NOMO-1 treated with DMSO at 0.1 percent for 48 hours (cell line): ENCODE measurements around the gene LIN54.
"Not testable (repeated sequence)": the region's sequence is repeated elsewhere in the genome, so short reads cannot be mapped to it uniquely, and the experiment has no call there.

Experiments
- DNase-seq: peaks from one replicate; lab custom pipeline; 2025; ENCODE audit not compliant: unreplicated experiment; lab: John Stamatoyannopoulos, UW

LIN54 gene

DNA sequence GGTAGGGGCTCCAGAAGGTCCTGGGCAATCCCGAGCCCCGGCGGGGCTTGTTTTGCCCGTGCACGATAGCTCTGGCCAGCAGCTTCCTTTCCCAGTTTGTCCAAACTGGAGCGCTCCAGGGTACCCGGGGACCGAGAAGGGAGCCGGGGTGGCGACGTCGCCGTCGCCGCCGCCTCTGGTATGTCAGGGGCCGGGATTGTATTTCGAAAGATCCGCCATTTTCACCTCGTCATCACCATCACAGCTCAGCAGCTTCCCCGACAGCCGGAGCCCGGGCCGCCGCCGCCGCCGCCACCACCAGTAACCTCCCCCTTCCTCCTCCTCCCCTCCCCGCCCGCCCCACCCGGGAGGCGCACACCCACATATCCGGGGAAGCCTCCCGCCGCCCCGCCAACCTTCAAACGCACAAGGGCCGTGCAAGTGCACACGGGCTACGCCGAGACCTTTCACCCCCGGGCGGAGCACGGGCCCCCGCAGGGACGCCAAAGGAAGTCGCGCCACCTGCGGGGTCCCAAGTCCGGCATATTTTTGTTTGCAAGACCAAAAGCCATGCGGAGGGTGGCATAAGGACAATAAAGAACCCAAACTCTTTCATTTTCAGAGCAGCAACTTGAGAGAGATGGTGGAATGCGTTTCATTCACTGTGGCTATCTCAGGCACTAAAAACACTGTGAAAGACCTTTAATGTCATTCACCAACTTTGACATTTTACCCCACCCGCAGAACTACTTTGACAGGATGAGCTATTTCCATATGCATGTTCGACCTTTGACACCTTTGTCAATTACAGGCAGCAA, at the start of gene LIN54:
LIN54 (minus strand) TSS at position 302 of the 797 bp plus-strand sequence. CDS start 25,979 bp downstream, outside the sequence.
- DNase-seq, result peak; percentile 82

DNA sequence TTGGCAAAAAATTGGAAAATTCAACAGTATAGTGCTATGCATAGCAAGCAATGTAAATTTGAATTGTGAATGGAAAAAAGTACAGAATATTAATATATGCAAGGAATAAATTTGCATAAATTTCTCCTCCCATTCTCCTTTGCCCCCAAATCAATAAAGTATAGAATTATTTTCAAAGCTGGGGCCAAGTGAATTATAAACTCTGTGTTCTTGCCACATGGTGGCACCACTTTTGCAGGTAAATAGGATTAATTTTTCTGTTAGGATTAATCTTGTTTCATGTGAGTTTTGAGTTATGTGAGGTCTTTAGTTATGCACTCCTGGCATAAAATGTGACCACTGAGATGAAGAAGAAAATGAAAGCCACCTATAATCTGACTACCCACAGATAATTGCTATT, 44.3 kb upstream of the LIN54 start:
- peak; percentile 23 for DNase-seq

DNA sequence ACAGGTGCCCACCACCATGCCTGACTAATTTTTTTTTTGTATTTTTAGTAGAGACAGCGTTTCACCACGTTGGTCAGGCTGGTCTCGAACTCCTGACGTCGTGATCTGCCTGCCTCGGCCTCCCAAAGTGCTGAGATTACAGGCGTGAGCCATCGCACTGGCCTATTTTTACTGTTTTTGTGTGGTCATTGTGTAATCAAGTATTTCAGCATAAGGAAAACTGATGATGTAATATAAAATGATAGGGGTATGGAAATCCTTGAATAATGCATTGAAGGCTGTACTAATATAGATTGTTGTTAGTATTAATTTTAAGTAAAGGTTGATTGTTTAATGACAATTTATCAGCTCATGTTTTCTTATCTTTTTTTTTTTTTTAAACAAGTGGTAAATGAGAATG, 38.2 kb upstream of the LIN54 start:
- not testable (repeated sequence) for DNase-seq

DNA sequence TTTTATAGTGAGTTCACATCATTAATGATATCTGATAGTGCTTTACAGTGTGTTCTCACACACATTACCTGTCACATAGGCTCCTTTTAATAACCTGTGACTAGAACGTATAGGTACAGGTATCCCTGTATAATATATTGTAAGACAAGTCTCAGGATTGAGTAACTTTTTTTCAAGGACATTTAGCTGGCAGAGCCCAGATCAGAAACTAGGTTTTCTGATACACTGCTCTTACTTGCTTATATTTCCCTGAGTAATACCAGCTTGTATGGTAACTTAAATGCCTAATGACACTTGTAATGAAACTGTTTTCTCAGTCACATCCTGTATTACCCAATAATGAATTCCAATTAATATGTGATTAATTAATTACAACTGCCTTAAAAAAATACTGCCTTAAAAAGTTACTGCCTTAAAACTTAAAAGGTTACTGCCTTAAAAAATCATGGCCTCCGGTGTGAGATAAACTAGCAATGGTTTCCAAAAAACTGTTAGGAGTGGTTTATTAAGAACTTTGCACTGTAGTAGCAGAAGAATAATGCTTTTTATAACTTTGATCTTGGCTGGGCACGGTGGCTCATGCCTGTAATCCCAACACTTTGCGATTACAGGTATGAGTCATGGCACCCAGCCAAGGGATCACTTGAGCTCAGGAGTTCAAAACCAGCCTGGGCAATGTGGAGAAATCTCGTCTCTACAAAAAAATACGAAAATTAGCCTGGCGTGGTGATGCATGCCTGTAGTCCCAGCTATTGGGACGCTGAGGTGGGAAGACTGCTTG, 36.3 kb upstream of the LIN54 start:
- DNase-seq, result no peak

DNA sequence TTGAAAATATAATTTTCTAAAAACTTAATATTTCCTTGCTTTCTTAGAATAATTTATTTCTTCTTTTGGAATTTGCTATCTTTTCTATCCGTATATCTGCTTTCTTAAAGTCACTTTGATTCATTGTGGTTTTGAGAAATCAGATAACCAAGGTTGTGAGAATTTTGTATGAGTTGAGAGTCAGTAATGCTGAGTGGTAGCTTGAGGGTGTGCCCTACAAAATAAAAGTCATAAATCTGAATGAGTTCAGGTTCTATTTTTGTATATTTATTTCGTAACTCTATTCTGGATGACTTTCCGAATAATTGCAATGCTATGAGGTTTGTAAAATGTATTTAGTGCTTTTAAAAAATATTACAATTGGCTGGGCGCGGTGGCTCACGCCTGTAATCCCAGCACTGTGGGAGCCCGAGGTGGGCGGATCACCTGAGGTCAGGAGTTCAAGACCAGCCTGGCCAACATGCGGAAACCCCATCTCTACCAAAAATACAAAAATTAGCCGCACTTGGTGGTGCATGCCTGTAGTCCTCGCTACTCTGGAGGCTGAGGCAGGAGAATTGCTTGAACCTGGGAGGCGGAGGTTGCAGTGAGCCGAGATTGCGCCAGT, 33.3 kb upstream of the LIN54 start:
- DNase-seq, result peak; percentile 87

DNA sequence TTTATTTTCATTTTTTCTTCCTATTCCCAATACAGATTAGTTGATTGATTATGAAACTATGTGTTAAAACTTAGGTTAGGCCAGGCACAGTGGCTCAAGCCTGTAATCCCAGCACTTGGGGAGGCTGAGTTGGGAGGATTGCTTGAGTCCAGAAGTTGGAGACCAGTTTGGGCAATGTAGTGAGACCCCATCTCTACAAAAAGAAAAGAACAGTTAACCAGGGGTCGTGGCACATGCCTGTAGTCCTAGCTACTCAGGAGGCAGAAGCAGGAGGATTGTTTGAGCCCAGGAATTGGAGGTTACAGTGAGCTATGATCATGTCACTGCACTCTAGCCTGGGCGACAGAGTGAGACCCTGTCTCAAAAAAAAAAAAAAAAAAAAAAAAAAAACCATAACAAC, 32.5 kb upstream of the LIN54 start:
- not testable (repeated sequence) for DNase-seq

DNA sequence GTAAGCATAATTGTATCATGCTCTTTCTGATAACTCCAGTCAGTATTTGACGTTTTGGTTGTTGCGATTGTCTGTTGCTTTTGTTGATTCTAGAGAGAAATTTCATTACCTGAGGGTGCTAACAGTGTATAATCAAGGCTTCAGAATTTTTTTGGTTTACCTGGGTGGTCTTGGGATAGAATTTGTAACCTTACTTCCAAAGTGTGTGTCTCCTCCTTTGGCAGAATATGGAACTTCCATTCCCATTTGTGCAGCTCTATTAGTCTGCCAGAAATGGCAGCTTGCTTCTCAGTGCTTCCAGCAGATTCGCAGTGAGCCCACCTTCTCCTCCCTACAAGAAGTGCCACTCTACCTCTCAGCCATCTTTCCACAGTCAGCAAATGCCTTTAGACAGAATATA, 29.6 kb upstream of the LIN54 start:
- DNase-seq, result no peak

DNA sequence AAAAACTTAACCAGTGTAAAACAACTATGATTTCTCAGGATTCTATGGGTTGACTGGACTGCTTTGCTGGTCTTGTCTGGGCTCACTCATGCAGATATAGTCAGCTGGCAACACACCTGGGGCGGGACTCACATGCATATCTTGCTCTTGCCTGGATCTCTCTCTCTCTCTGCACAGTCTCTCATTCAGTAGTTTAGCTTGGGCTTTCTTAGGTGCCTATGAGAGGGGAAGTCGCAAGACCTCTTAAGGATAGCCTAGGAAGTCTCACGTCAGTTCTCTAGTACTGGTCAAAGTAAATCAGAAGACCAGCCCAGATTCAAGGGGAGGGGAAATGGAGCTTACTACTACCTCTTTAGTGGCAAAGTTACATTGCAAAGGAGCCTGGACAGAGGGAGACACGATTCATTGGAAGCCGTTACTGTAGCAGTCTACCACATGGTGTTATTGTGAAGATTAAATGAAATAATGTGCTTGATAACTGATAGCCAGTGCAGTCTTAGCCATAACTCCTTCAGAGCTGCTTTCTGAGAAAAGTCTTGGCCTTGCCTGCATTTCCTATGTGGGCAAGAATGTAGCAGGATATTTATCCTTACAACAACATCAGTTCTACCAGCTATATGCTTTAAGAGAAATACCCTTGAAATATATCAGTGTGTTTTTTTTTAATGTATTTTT, 26.5 kb upstream of the LIN54 start:
- peak; percentile 83 for DNase-seq

DNA sequence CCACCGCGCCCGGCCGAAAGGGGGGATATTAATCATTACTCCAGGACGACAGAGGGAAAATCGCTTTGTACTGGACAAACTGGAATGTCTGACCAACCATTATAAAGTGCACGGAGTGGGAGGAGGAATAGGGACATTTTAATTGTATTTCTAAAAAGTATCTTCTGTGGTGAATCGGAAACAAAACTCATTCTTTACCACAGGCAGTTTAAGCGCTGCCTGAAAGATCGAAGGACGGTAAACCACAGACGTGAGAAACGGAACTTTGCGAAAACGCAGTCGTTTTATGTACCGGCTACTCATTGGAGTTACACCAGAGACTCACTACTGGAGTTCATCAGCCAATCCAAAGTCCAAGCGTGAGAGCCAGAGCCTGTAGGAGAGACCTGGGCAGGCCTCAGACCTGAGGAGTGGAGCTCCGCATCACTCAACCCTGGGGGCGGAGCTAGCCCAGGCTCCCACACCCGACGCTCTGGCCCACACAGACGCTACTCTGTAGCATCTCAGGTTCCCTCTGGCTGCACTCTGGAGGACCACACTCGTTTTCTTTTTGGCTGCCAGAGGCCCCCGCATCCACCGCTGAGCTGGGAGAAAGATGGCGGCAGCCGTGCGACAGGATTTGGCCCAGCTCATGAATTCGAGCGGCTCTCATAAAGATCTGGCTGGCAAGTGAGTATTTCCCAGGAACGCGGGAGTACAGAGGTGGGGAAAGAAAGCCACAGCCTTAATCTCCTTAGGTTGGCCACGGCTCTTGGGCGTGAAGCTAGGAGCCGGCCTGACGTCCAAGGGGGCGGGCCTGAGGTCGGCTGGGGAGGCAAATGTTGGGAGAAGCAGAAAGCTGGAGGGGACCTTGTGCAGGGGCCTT, 24.2 kb upstream of the LIN54 start, which contains the start of gene COPS4:
COPS4 (plus strand) TSS at position 554 of the 865 bp plus-strand sequence; CDS start at position 596, 42 bp downstream.
- peak; percentile 100 for DNase-seq

DNA sequence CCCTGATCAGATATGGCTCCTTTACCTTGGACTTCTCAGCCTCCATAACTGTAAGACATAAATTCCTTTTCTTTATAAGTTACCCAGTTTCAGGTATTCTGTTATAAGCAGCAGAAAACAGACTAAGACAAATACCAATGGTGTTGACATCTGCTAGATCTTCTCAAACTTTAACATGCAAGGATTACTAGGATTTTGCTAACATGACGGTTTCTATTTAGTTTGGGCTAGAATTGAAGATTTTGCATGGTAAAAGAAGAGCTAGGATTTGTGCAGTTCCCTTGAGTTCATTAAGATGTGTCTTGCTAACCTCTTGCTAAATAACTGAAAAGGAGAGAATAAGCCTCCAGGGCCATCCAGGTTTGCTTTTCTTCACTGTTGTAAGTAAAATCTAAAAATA, 19.1 kb upstream of the LIN54 start:
- no peak for DNase-seq

DNA sequence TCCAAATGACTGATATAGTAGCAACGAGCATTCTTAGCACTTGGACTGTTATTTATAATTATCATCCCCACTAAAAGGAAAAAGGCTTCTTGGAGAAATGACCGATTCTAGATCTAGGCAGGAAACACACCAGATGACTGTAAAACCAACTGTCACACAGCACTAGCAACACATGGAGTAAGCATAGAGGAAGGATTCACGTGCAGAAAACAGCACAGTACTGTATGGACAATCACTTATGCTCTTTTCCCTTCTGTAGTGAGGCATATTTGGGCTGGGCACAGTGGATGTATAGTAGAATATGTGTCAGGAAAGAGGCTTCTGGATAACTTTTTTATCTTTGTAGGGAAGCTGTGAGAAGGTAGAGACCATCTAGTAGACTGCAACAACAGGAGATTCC, 18.4 kb upstream of the LIN54 start:
- no peak for DNase-seq

DNA sequence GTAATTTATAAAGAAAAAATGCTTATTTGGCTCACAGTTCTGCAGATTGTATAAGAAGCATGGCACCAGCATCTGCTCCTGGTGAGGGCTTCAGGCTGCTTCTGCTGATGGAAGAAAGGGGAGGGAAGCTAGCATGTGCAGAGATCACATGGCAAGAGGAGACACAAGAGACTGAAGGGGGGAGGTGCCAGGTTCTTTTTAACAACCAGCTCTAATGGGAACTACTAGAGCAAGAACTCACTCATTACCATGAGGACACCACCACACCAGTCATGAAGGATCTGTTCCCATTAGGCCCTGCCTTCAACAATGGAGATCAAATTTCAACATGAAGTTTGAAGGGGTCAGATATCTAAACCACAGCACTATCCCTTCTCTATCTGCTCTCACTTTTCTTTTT, 14.9 kb upstream of the LIN54 start:
- no peak for DNase-seq

DNA sequence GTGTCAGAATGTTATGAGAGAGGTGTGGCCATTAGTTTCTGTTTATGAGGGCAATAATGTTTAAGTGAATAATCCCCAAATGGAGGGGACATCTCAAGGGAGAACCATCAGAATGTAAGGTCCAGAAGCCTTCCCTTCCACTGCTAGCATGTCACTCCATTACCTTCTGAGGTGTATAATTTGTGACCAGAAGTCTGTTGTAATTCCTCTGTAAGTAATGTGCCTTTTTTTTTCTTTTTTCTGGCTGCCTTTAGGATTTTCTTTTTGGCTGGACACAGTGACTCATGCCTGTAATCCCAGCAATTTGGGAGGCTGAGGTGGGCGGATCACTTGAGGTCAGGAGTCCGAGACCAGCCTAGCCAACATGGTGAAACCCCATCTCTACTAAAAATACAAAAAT, 13.6 kb upstream of the LIN54 start:
- no peak for DNase-seq

DNA sequence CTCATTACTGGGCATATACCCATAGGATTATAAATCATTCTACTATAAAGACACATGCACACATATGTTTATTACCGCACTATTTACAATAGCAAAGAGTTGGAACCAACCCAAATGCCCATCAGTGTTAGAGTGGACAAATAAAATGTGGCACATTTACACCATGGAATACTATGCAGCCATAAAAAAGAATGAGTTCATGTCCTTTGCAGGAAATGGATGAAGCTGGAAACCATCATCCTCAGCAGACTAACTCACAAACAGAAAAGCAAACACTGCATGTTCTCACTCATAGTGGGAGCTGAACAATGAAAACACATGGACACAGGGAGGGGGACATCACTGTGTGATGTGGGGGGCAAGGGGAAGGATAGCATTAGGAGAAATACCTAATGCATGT, 13.0 kb upstream of the LIN54 start:
- DNase-seq, result not testable (repeated sequence)

DNA sequence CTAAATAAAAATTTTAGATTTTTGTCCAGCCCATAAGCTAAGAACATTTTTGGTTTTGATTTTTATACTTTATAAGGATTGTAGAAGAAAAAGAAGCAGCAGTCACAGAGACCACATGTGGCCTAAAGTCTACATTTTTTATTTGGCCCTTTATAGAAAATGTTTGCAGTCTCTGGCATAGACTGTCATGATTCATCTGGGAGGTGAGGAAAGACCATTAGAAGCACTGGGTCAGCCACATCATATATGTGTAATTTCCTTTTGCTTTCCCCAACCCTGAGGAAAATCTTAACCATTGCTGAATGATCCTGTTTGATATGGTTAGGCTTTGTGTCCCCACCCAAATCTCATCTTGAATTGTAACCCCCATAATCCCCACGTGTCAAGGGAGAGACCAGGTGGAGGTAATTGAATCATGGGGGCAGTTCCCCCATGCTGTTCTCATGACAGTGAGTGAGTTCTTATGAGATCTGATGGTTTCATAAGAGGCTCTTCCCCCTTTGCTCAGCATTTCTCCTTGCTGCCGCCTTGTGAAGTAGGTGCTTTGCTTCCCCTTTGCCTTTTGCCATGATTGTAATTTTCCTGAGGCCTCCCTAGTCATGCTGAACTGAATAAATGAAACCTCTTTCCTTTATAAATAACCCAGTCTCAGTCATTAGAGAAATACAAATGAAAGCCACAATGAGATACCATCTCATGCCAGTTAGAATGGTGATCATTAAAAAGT, 12.3 kb upstream of the LIN54 start:
- peak; percentile 45 for DNase-seq

DNA sequence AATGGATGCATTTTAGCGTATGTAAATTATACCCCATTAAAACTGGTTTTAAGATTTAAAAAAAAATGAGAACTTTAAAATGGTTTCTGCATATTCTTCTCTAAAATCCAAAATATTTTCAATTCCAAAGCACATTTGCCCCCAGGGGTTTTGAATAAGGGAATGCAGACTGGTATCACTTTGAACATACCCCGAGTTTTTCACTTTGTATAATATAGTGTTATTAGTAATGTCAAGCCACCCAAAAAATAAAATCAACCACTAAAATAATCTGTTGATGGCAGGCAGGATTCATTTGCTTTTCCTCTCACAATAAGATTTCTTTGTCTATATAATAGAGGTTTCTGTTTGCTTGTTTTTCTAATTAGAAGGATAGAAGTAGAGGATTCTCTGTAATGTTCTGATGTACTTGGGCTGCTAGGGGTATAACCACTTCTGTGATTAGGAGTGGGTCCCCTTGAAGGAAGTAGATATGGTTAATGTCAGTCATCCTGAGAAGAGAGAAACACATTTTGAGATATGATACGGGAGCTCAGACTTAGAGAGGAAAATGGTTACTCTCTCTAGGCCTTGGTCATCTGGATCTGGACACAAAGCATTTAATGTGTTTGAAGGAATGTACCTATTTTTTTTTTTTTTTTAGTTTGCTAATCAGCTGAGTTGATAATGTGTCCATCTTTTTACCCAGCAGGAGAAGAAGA, 9.3 kb upstream of the LIN54 start:
- DNase-seq, result no peak

DNA sequence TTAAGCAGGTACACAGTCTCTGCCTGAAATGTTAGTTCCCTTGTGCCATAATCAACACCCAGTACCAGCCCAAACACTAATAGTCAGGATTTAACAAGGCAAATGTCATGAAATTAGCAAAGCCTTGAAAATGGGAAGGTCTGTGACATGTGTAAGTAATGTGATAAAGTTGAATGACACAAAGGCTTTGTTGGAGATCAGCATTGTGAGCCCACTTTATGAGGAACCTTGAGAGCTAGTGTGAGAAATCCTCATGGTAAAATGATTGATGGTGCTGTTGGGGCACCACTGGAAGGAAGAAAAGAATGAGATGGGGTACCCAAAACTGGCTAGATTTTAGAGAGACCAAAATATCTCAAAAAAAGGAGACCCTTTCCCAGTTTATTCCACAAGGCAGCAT, 3.3 kb upstream of the LIN54 start:
- DNase-seq, result peak; percentile 24

DNA sequence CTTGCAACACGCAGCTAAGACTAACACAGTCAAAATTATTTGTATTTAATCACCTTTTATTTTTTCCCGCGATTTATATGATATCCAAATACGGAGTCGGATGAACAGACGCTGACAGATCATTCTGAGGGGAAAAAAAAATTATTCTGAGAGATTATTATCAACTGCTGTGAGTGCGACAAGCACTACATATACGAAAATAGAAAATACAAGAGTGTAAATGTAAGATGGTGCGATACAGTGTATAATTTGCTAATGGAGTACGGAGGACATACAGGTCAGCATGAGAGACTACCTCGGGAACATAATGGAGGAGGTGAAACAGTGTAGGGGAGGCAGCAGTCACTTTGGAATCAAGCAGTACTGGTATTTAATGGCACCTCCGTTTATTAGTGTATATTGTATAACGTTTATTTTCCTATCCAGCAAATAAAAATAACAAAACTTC, 2.8 kb upstream of the LIN54 start:
- DNase-seq, result no peak
